Measurements from ENCODE around the gene SYVN1.

SYVN1 gene

GRCh38 chr11:65087827-65088226, 46.5 kb downstream of the SYVN1 start:
- TF ChIP-seq, protein P1, sequence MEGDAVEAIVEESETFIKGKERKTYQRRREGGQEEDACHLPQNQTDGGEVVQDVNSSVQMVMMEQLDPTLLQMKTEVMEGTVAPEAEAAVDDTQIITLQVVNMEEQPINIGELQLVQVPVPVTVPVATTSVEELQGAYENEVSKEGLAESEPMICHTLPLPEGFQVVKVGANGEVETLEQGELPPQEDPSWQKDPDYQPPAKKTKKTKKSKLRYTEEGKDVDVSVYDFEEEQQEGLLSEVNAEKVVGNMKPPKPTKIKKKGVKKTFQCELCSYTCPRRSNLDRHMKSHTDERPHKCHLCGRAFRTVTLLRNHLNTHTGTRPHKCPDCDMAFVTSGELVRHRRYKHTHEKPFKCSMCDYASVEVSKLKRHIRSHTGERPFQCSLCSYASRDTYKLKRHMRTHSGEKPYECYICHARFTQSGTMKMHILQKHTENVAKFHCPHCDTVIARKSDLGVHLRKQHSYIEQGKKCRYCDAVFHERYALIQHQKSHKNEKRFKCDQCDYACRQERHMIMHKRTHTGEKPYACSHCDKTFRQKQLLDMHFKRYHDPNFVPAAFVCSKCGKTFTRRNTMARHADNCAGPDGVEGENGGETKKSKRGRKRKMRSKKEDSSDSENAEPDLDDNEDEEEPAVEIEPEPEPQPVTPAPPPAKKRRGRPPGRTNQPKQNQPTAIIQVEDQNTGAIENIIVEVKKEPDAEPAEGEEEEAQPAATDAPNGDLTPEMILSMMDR (IDR thresholded peaks at IDR 0.05) = no peak

GRCh38 chr11:65087216-65087615, 47.1 kb downstream of the SYVN1 start:
- no peaks in the 10 kb centered on the region for H3K9me3 ChIP-seq (ENCODE audit: control insufficient read depth, low read length)
- no peaks in the 10 kb centered on the region for H3K79me2 ChIP-seq
- H3K27me3 ChIP-seq (ENCODE audit: control insufficient read depth, insufficient read depth, low read length) = no peaks in the 10 kb centered on the region
- no peak overlapping the region for H3K27ac ChIP-seq
- H3K4me2 ChIP-seq (ENCODE audit: low read length) = no peak overlapping the region
- no peak overlapping the region for H3K9ac ChIP-seq
- peaks cover 4% of the 10 kb centered on the region for H3K4me1 ChIP-seq
- TF ChIP-seq, protein P1 (IDR thresholded peaks at IDR 0.05) = no peak
- no peak overlapping the region for H3K4me3 ChIP-seq (ENCODE audit: low read depth, low read length)
- H3K36me3 ChIP-seq (ENCODE audit: control insufficient read depth, insufficient read depth, low read length) = no peaks in the 10 kb centered on the region
- no peak overlapping the region for H2AFZ ChIP-seq

More at GRCh38 chr11:65087827-65088226, 46.5 kb downstream of the SYVN1 start:
- no peak overlapping the region for H2AFZ ChIP-seq
- H3K27ac ChIP-seq = no peak overlapping the region
- H3K79me2 ChIP-seq = no peaks in the 10 kb centered on the region
- H3K36me3 ChIP-seq (ENCODE audit: control insufficient read depth, insufficient read depth, low read length) = no peaks in the 10 kb centered on the region
- H3K27me3 ChIP-seq (ENCODE audit: control insufficient read depth, insufficient read depth, low read length) = no peaks in the 10 kb centered on the region
- no peak overlapping the region for H3K9ac ChIP-seq
- H3K4me2 ChIP-seq (ENCODE audit: low read length) = no peak overlapping the region
- H3K4me1 ChIP-seq = peaks cover 4% of the 10 kb centered on the region
- H3K9me3 ChIP-seq (ENCODE audit: control insufficient read depth, low read length) = no peaks in the 10 kb centered on the region
- H3K4me3 ChIP-seq (ENCODE audit: low read depth, low read length) = no peak overlapping the region

GRCh38 chr11:65086809-65087208, 47.5 kb downstream of the SYVN1 start:
- Histone ChIP-seq H3K9me3 (ENCODE audit: control insufficient read depth, low read length) (no peaks in the 10 kb centered on the region), H3K4me1 (peaks cover 4% of the 10 kb centered on the region), H3K9ac (no peak overlapping the region), H3K79me2 (no peaks in the 10 kb centered on the region), H3K36me3 (ENCODE audit: control insufficient read depth, insufficient read depth, low read length) (no peaks in the 10 kb centered on the region), H3K4me2 (ENCODE audit: low read length) (no peak overlapping the region), H3K4me3 (ENCODE audit: low read depth, low read length) (no peak overlapping the region), H3K27me3 (ENCODE audit: control insufficient read depth, insufficient read depth, low read length) (no peaks in the 10 kb centered on the region), H2AFZ (no peak overlapping the region), H3K27ac (no peak overlapping the region)
- TF ChIP-seq, protein P1 (IDR thresholded peaks at IDR 0.05) = no peak

- TF ChIP-seq, protein P1 (IDR thresholded peaks at IDR 0.05) = no peak
- Histone ChIP-seq H3K4me1 (peaks cover 4% of the 10 kb centered on the region), H3K9me3 (ENCODE audit: control insufficient read depth, low read length) (no peaks in the 10 kb centered on the region), H3K4me3 (ENCODE audit: low read depth, low read length) (no peak overlapping the region), H3K79me2 (no peaks in the 10 kb centered on the region), H3K36me3 (ENCODE audit: control insufficient read depth, insufficient read depth, low read length) (no peaks in the 10 kb centered on the region), H3K9ac (no peak overlapping the region), H3K27ac (no peak overlapping the region), H2AFZ (no peak overlapping the region), H3K27me3 (ENCODE audit: control insufficient read depth, insufficient read depth, low read length) (no peaks in the 10 kb centered on the region), H3K4me2 (ENCODE audit: low read length) (no peak overlapping the region)
Observed at GRCh38 chr11:65085446-65085845, 48.9 kb downstream of the SYVN1 start.

DNA sequence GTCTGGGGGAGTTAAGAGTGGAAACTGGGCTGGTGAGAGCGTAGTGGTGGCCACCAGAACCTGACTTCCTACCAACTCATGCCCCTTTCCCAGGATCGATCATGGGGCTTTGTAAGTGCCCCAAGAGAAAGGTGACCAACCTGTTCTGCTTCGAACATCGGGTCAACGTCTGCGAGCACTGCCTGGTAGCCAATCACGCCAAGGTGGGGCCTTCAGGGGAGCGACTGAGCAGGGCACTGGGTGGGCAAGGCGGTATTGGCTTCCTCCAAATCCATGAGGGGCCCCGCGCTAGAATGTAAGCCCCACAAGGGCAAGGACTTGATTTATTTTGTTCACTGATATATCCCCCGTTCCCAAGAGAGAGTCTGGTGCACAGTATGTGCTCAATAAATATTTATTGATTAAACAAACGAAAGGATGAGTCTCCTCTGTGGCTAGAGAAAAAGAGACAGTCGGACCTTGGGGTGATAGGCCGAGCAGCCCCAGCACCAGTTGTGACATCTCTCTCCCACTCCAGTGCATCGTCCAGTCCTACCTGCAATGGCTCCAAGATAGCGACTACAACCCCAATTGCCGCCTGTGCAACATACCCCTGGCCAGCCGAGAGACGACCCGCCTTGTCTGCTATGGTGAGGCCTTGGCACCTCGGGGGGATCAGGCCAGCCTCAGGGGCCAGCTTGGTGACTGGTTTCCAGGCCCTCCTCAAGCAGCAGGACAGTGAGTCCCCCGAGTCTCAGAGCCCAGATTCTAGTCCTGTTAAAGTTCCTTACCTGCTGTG, 49.5 kb downstream of the SYVN1 start:
- peak overlapping the region; percentile 86 for H3K27ac ChIP-seq
- peak overlapping the region; percentile 87 for H2AFZ ChIP-seq
- H3K9ac ChIP-seq = no peak overlapping the region
- TF ChIP-seq, protein P1 (IDR thresholded peaks at IDR 0.05) = no peak
- H3K36me3 ChIP-seq (ENCODE audit: control insufficient read depth, insufficient read depth, low read length) = no peaks in the 10 kb centered on the region
- peak overlapping the region; percentile 74 for H3K4me3 ChIP-seq (ENCODE audit: low read depth, low read length)
- peaks cover 4% of the 10 kb centered on the region for H3K4me1 ChIP-seq
- peak overlapping the region; percentile 80 for H3K4me2 ChIP-seq (ENCODE audit: low read length)
- no peaks in the 10 kb centered on the region for H3K9me3 ChIP-seq (ENCODE audit: control insufficient read depth, low read length)
- H3K27me3 ChIP-seq (ENCODE audit: control insufficient read depth, insufficient read depth, low read length) = no peaks in the 10 kb centered on the region
- no peaks in the 10 kb centered on the region for H3K79me2 ChIP-seq

Data from parathyroid adenoma (tissue), 2 donors.